ENCODE results near the gene NPL.

GRCh38 chr1:182867861-182868260 is 78.3 kb downstream of the NPL start:
- TF ChIP-seq CTCF (IDR thresholded peaks at IDR 0.05) = no peak
- no peak for TF ChIP-seq POLR2A (IDR thresholded peaks at IDR 0.05)
- TF ChIP-seq EP300 (IDR thresholded peaks at IDR 0.05) = no peak
